AG09309 (cell line): ENCODE measurements around the gene BHMT.

ENCODE experiments used
- DNase-seq: peaks from one replicate; pipeline ENCODE4 v3.0.0-alpha.2; 2010; ENCODE audit warnings: low read depth
- H3K4me3 ChIP-seq: 2 replicates; pipeline ENCODE4 v1.5.1; 2011; ENCODE audit warnings: mild to moderate bottlenecking, low read depth, low read length, moderate library complexity; ENCODE audit not compliant: control insufficient read depth
- TF ChIP-seq, protein P1 (sequence below): IDR thresholded peaks from 2 replicates; pipeline ENCODE4 v1.5.1; 2011; ENCODE audit warnings: mild to moderate bottlenecking, low read depth, low read length, inconsistent platforms; ENCODE audit not compliant: insufficient read depth, control insufficient read depth; ENCODE audit errors: missing control alignments

The BHMT gene

DNA sequence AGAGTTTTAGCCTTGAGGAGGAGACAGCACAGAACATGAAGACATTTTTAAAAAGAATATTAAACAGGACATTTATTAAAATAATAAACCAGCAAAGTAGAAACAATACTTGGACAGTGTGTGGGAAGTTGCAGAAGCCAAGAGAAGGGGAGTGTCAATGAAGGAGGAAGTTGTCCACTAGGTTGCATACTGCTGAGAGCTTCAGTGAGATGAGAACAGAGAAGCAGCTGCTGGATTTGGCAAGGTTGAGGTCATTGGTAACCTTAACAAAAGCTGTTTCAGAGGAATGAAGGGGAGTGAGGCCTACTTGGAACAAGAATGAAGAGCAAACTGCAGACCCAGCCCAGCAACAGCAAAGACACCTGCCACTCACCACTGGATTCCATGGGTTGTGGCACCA is 11.4 kb downstream of the BHMT start:
- TF ChIP-seq, protein P1, sequence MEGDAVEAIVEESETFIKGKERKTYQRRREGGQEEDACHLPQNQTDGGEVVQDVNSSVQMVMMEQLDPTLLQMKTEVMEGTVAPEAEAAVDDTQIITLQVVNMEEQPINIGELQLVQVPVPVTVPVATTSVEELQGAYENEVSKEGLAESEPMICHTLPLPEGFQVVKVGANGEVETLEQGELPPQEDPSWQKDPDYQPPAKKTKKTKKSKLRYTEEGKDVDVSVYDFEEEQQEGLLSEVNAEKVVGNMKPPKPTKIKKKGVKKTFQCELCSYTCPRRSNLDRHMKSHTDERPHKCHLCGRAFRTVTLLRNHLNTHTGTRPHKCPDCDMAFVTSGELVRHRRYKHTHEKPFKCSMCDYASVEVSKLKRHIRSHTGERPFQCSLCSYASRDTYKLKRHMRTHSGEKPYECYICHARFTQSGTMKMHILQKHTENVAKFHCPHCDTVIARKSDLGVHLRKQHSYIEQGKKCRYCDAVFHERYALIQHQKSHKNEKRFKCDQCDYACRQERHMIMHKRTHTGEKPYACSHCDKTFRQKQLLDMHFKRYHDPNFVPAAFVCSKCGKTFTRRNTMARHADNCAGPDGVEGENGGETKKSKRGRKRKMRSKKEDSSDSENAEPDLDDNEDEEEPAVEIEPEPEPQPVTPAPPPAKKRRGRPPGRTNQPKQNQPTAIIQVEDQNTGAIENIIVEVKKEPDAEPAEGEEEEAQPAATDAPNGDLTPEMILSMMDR: no peak
- no peak overlapping the region for H3K4me3 ChIP-seq
- DNase-seq: no peak

DNA sequence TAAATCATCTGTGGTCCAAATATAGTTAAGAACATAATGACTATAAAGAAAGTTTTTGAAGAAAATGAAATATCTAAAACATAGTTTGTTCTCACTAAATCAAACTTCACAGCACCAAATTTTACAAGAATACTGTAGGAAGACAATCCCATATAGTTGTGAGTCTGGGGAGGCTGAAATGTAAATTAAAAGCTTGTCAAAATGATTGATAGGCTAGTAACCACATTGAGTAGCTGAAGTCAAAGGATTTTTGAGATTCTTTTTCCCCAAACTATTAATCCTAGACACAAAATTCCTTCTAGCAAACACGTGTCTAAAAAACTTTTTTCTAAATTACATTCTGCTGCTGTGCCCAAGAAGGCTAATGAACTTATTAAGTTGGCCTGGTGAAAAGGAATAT is 13.0 kb downstream of the BHMT start:
- TF ChIP-seq, protein P1: no peak
- H3K4me3 ChIP-seq: no peak overlapping the region
- no peak for DNase-seq

DNA sequence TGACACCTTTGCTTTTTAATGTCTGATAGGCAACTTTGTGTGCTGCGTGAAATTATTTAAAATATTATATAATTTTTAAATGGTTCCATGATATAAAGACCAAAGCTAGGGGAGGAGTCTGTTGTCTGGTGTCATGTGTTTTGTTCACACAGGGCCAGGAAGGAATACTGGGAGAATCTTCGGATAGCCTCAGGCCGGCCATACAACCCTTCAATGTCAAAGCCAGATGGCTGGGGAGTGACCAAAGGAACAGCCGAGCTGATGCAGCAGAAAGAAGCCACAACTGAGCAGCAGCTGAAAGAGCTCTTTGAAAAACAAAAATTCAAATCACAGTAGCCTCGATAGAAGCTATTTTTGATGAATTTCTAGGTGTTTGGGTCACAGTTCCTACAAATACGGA is 19.2 kb downstream of the BHMT start:
- DNase-seq: no peak
- TF ChIP-seq, protein P1: no peak
- no peak overlapping the region for H3K4me3 ChIP-seq

GRCh38 chr5:79133121-79133656 is 21.6 kb downstream of the BHMT start:
- DNase-seq: no peak
- H3K4me3 ChIP-seq: peak overlapping the region; percentile 10
- TF ChIP-seq, protein P1: no peak

GRCh38 chr5:79133657-79134451 is 22.2 kb downstream of the BHMT start:
- TF ChIP-seq, protein P1: peak; percentile 83
- peak; percentile 78 for DNase-seq
- H3K4me3 ChIP-seq: peak overlapping the region; percentile 43

- no peak for DNase-seq
- TF ChIP-seq, protein P1: no peak
- H3K4me3 ChIP-seq: no peak overlapping the region
These were observed 24.4 kb downstream of the BHMT start for GRCh38 chr5:79135790-79136553.
